GM21526 (cell line): ENCODE measurements around the gene RHBDD1.

Experiments
- ATAC-seq: cut with Tn5 transposase; IDR thresholded peaks from one replicate; pipeline ENCODE4 v1.9.1; 2021; ENCODE audit warnings: moderate library complexity; ENCODE audit not compliant: unreplicated experiment, low FRiP score

Gene RHBDD1

DNA sequence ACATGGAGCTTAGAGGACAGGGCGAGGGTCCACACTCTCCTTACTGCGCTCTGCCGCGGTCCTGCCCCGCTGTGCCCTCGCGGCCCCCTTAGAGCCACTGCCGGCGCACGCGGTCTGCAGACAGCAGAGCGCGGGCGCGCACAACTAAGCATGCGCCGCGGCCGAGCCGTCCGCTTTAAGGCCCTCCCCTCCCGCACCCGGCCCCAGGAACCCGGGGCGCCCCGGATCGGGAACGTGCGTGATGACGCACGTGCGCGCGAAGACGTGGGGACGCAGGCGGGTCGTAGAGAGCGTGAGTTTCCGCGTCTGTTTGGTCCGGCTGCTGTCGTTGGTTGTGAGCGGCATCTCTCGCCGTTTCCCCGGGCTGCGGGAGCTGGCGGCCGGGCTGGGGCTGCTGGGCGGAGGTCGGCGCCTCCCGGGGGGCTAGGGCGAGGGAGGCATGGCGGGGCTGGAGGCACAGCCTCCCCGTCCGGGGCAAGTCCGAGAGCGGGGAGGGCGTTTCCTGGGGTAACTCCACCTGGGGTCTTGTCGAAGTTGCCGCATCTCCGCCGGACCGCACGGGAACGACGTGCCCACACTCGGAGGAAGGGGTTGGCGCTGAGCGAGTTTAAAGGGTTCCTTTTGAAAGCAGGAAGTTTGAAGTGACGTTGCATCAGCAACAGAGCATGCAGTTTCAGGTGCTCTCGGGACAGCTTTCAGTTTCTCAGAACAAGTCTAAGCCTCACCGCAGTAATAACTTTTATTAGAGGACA lies at the start of gene RHBDD1:
RHBDD1 (plus strand) TSS at position 259 of the 752 bp plus-strand sequence. CDS start 28,640 bp downstream, outside the sequence.
- peak; percentile 84 for ATAC-seq

GRCh38 chr2:226788064-226788463 lies 47.8 kb upstream of the RHBDD1 start:
- no peak for ATAC-seq

GRCh38 chr2:226788881-226789490 lies 46.9 kb upstream of the RHBDD1 start:
- no peak for ATAC-seq

DNA sequence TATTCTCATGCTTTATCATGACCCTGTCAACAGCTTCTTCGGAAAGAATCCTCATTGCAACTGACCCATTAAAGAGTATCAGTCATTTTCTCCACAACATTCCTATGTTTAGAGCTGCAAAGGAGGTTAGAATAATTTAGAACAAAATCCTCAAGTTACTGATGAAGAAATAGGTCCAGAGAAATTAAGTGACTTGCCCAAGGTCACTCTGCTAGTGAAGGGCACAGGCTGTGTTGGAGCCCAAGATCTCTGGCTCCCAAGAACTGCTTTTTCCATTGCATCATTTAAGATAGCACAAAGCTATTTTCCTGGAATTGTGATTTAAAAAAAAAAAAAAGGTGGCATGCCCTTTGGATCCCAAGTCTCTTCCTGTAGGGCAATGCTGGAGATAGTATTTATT lies 45.8 kb upstream of the RHBDD1 start:
- ATAC-seq, result no peak

DNA sequence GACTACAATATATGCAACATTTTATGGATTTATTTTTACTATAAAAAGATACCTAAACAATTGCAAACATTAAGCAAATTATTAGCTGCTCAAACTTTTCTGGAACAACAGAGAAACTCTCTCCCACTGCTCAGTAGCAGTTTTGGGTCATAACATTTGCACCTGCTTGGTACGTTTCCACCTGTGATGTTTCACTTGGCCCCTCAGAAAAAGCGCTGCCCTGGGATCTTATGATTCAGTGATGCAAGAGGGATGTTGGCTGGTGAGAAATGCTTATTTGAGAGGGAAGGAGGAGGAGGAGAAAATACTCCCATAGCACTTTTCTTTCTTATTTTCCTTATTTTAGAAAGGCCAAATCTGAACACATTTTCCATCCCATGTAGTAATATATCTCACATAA lies 45.4 kb upstream of the RHBDD1 start:
- ATAC-seq, result no peak

DNA sequence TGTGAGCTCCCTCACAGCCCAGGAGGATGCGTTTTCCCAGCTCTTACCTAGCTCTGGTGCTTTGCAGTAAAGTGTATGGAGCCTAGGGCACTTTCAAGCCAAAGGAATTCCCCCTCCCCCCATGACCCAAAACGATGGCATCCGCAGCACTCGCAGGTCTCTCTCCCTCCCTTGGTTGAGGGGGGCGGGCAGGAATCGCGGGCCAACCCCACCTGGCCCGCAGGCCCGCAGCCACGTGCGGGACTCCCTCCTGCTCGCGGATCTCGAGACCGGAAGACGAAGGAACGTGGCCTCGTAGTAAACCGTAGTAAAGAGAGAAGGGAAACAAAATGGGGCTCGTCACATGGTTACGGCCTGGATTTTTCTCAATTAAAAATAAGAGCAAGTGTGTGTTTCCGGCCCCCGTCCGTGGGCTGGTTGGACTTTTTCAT lies 44.8 kb upstream of the RHBDD1 start:
- peak; percentile 50 for ATAC-seq

DNA sequence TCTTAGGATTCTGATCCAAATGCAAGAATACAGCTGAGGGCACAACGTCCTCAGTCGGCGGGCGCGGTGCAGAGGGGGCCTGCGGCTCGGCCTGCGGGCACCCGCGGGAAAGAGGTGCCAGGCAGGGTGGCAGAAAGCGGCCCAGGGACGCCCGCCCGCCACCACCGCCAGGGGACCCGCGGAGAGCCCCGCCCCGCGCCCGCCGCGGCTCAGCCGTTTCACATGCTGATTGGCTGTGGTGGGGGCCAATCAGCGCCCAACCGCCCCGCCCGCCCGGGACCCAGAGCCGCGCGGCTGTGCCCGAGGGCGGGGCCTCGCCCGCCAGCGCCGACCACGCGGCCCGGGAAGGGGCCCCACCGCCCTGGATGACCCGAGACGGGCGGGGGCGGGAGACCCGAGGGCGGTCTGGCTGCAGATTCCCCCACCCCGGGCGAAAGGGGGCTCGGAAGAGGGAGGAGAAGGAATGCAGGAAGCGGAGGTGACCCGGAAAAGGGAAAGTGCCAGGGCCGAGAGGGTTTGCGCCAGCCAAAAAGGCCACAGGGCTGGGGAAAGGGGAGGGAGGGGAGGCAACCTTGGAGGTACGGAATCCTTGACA lies 44.3 kb upstream of the RHBDD1 start:
- peak; percentile 98 for ATAC-seq

GRCh38 chr2:226792155-226792881 lies 43.5 kb upstream of the RHBDD1 start:
- no peak for ATAC-seq

- no peak for ATAC-seq
Observed at GRCh38 chr2:226793646-226794045, 42.2 kb upstream of the RHBDD1 start.

DNA sequence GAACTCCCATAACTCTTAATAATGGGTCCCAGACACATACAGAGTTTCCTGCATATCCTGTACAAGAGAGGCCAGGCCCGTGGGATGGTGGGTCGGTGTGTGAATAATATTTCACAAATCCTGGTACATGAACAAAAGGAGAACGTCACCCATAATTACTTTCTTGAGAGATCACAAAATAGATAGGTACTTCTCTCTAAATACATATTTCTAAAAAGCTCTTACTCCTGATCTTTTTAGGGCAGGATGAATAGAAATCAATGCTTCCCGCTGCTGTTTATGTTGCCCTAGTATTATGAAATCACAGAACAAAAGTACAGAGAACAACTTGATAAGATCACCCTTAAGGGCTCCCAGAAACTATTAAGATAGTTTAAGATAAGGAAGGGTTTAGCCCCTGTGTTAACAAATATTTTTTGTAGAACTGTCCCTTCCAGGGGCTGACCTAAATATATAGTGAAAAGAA lies 41.6 kb upstream of the RHBDD1 start:
- ATAC-seq, result no peak

GRCh38 chr2:226794751-226795171 lies 41.1 kb upstream of the RHBDD1 start:
- ATAC-seq, result no peak

- no peak for ATAC-seq
Observed at GRCh38 chr2:226795281-226796011, 40.4 kb upstream of the RHBDD1 start.

DNA sequence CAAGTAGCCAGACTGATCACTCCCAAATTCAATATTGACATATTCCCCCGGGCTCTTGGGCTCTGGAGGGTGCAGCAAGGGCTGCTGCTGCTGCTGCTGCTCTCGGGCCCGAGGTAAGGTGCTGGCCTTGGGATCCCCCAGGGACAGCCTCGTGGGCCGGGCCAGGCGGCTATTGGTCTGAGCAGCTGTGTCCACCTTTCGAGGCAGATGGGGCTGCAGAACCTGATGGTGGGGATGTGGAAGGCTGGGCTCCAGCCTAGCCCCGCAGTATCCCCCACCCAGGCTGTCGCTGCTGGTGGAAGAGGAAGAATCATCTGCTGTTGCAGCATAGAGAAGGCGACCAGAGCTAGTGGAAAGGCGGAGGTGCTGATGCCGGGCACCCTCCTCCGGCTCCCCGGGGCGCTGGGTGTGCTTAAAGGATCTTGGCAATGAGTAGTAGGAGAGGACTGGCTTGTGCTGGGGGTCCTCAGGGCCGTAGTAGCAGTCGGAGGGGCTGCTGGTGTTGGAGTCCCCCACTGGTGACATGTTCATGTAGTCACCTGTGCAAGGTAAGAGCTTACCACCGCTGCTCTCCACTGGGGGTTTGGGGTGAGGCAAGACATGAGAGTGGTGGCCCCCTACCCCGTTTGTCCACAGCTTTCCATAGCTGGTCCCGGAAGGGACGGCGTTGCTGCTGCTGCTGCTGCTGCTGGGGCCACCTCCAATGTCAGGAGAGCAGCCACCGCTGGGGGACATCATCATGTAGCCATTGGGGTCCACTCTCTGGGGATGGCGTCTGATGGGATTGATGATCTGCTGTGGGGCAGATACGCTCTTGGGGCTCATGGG lies 39.6 kb upstream of the RHBDD1 start:
- ATAC-seq, result no peak

- ATAC-seq, result no peak
Observed at GRCh38 chr2:226796840-226797288, 39.0 kb upstream of the RHBDD1 start.

DNA sequence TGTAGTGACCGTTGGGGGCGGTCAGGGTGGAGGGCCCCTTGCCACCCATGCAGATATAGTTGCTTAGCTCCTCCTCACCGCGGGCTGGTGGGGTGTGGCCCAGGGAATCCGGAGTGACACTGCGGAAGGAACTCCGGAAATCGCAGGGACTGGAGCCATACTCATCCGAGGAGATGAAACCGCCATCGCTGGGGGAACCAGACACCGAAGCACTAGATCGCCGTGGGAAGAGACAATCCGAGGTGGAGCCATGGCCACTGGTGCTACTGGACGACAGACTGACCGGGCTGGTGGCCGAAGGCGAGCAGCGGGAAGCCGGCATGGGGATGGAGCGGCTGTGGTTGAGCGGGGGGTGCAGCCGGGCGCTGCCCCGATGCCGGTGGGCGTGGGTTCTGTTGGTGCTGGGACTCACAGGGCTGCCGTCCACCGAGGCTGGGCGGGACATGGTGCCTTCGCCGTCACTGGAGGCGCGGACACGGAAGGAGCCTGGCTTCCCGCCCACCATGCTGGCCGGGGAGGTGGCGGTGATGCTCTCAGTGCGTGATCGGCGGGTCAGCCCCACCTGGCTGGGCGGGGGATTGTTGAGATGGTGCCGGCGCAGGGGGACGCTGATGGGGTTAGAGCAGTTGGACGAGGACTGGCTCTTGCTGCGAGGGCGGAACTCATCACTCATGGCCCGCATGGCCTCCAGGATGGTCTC lies 38.4 kb upstream of the RHBDD1 start:
- no peak for ATAC-seq

- no peak for ATAC-seq
Observed at GRCh38 chr2:226797989-226798421, 37.8 kb upstream of the RHBDD1 start.

DNA sequence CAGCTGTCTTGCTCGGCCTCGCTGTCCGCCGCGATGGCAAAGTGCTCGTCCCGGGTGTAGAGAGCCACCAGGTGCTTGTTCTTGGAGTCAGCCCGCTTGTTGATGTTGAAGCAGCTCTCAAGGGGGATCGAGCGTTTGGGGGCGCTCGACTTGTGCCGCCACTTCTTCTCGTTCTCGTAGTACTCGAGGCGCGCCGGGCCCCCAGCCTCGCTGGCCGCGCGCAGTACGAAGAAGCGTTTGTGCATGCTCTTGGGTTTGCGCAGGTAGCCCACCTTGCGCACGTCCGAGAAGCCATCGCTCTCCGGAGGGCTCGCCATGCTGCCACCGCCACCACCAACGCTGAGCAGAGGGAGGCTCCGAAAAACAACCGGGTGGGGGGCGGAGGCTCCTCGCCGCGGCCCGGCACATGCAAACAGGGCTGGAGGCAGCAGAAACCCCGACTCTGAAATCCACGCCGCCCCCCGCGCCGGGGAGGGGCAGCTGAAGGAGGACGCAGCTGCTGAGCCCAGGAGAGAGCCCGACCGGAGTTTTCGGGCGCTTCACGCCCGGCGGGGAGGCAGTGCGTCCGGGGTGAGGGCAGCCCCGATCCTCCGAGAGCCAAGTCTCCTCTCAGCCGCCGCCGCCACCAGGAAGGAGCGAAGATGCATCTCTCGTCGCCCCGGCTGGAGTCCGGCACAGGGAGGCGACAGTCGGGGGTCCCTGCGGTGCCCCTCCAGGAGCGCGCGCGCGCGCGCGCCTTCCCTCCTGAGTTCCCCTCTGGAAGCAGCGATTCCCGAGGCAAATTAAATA lies 37.2 kb upstream of the RHBDD1 start:
- ATAC-seq, result peak; percentile 25
